GM23248 (cell line): ENCODE measurements around the gene MEGF6. TPM values are rescaled to one million over a fixed set of nuclear protein-coding genes. Genes with fewer than 3 reads are reported as not detected.
A peak's percentile ranks its signal among the peaks of the same experiment; 100 is the strongest.

Experiments used
- DNase-seq: peaks from one replicate; pipeline ENCODE4 v3.0.0-alpha.2; 2015
- H2AFZ ChIP-seq: fragments of 200-600 bp; sonication (generic); 2 replicates; pipeline ENCODE4 v1.6.1; 2016; ENCODE audit warnings: antibody characterized with exemption
- H3F3A ChIP-seq: fragments of 200-600 bp; sonication (generic); 2 replicates; pipeline ENCODE4 v1.6.1; 2016; ENCODE audit warnings: mild to moderate bottlenecking, antibody characterized with exemption, mixed run types; ENCODE audit not compliant: insufficient read depth
- H3K27ac ChIP-seq: fragments of 200-600 bp; sonication (generic); 2 replicates; pipeline ENCODE4 v1.5.1; 2016; ENCODE audit warnings: mild to moderate bottlenecking
- H3K27me3 ChIP-seq: fragments of 200-600 bp; sonication (generic); replicated peaks from 2 replicates; pipeline ENCODE4 v1.6.1; 2016; ENCODE audit warnings: mild to moderate bottlenecking; ENCODE audit not compliant: insufficient read depth
- H3K36me3 ChIP-seq: fragments of 200-600 bp; sonication (generic); 2 replicates; pipeline ENCODE4 v1.6.1; 2016; ENCODE audit warnings: low read depth, mild to moderate bottlenecking
- H3K4me1 ChIP-seq: fragments of 200-600 bp; sonication (generic); 2 replicates; pipeline ENCODE4 v1.6.1; 2016; ENCODE audit warnings: mild to moderate bottlenecking; ENCODE audit not compliant: insufficient read depth
- H3K4me2 ChIP-seq: fragments of 200-600 bp; sonication (generic); one replicate; pipeline ENCODE4 v1.6.1; 2016; ENCODE audit warnings: mild to moderate bottlenecking; ENCODE audit not compliant: unreplicated experiment
- H3K4me3 ChIP-seq: fragments of 200-600 bp; sonication (generic); 2 replicates; pipeline ENCODE4 v1.5.1; 2016; ENCODE audit warnings: mild to moderate bottlenecking
- H3K79me2 ChIP-seq: fragments of 200-600 bp; sonication (generic); 2 replicates; pipeline ENCODE4 v1.6.1; 2016; ENCODE audit warnings: mild to moderate bottlenecking; ENCODE audit not compliant: insufficient read depth
- H3K9ac ChIP-seq: fragments of 200-600 bp; sonication (generic); 2 replicates; pipeline ENCODE4 v1.6.1; 2016; ENCODE audit warnings: mild to moderate bottlenecking
- H3K9me2 ChIP-seq: fragments of 200-600 bp; sonication (generic); 2 replicates; pipeline ENCODE4 v1.6.1; 2016; ENCODE audit warnings: mixed run types, mild to moderate bottlenecking, moderate library complexity; ENCODE audit not compliant: insufficient read depth
- H3K9me3 ChIP-seq: fragments of 200-600 bp; sonication (generic); one replicate; pipeline ENCODE4 v1.6.1; 2017; ENCODE audit warnings: low read depth
- H4K20me1 ChIP-seq: fragments of 200-600 bp; sonication (generic); 2 replicates; pipeline ENCODE4 v1.6.0; 2016; ENCODE audit not compliant: insufficient read depth
- EZH2 ChIP-seq: fragments of 200-600 bp; sonication (generic); IDR thresholded peaks from 2 replicates; pipeline ENCODE4 v1.6.1; 2018; ENCODE audit warnings: antibody characterized with exemption, mild to moderate bottlenecking; ENCODE audit not compliant: insufficient read depth, poor library complexity, severe bottlenecking
- EZH2phosphoT487 ChIP-seq: fragments of 200-600 bp; sonication (generic); IDR thresholded peaks from 2 replicates; pipeline ENCODE4 v1.6.1; 2018; ENCODE audit warnings: antibody characterized with exemption, moderate library complexity, mild to moderate bottlenecking, low read depth; ENCODE audit not compliant: insufficient read depth
- WGBS, 2 experiments: methylation state at CpG; one replicate each; pipeline ENCODE4 v1.1.6; 2015 to 2017; ENCODE audit warnings: low lambda C conversion rate in 2 of 2, low coverage in 1 of 2; ENCODE audit errors: missing lambda C conversion rate in 2 of 2; 5-methylcytosine and 5-hydroxymethylcytosine counted together
- in situ Hi-C: fragments of 300-500 bp; cut with MboI; formaldehyde crosslinking; loops from 2 replicates; pipeline ENCODE4 v1.15.0; 2020
- polyA plus RNA-seq: library from polyadenylated mRNA; unstranded; fragments of >200 nt; fragmentation: Nextera tagmentation; extraction: Ambion mirVana; gene quantifications from 2 replicates; pipeline ENCODE4 v1.2.1, GENCODE V29; 2016
- total RNA-seq: library from RNA; depleted of rRNA; stranded (reverse); fragments of >200 nt; shearing (Covaris generic); gene quantifications from 2 replicates; pipeline ENCODE4 v1.2.3, GENCODE V29; 2014

MEGF6 gene
- total and polyA plus RNA-seq, 2 experiments from 2014 or later: 37.9 to 108 TPM

DNA sequence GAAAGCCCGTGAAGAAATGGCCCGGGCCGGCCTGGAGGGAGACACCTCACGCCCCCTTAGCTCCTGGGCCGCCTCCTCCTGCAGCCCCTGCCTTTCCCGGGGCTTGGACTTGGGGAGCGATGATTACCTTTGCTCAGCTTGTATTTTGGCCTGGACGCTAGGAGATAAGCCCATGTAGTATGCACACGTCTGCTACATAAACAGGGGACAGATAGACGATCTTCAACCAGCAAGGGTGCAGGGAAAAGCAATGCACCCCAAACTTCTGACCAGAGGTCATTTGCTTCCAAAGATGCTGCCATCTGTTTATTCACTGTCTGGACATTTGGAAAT lies 41.9 kb upstream of the MEGF6 start:
- Histone ChIP-seq H3K36me3 (no peaks in the 10 kb centered on the region), H3K4me1 (0 out of 2 replicates have a peak, but pooled peaks cover 4% of the 10 kb centered on the region), H2AFZ (no peak overlapping the region), H3K27me3 (peaks cover 71% of the 10 kb centered on the region), H3K27ac (no peak overlapping the region), H3K4me3 (no peak overlapping the region), H3K9ac (no peak overlapping the region), H3K79me2 (peaks cover 12% of the 10 kb centered on the region), H3K9me3 (no peaks in the 10 kb centered on the region), H3K9me2 (no peaks in the 10 kb centered on the region), H4K20me1 (no peaks in the 10 kb centered on the region), H3K4me2 (no peak overlapping the region), H3F3A (no peaks in the 10 kb centered on the region)
- DNase-seq: no peak
- TF ChIP-seq EZH2phosphoT487: 0 out of 2 replicates have a peak, but pooled peaks have one; percentile 19
- no peak for TF ChIP-seq EZH2
- 1 to 5% methylated on average over 10 of the region's 10 CpGs for WGBS, 2 experiments
- in situ Hi-C loops: no loop called here

DNA sequence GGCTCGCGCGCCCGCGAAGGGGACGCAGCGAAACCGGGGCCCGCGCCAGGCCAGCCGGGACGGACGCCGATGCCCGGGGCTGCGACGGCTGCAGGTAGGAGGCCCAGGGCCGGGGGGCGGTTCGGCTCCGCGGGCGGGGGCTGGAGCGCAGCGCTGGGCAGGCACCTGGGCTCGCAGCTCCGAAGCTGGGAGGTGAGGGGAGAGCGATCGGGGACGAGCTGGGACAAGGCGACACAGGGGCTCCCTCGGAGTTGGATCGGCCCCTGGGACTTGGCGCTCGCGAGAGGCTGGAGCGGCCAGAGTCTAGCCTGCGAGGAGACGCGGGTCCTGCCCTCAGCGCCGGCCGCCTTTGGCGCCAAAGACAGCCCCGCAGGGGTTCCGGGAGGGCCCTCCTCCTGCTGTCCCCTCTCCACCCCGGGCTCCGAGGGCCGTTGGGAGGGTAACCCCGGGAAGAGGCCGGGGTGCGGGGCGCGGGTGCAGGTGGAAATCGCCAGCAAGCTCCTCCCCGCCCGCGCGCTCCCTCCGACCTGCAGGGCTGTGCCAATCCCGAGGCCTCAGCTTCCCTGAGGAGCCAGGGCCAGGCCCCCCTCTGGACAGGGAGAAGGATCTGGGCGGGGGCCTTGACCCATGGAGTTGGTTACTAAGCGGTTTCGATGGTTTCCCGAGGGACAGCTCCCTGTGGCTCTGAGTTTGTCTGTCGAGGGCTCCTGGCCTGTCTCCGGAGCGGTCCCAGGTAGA lies 41.4 kb upstream of the MEGF6 start:
- 4 to 8% methylated on average over 33 to 52 of the region's 68 CpGs for WGBS, 2 experiments
- Histone ChIP-seq H2AFZ (no peak overlapping the region), H3K4me1 (0 out of 2 replicates have a peak, but pooled peaks cover 4% of the 10 kb centered on the region), H3K9me3 (no peaks in the 10 kb centered on the region), H3K4me3 (no peak overlapping the region), H3K27ac (no peak overlapping the region), H3K27me3 (peaks cover 69% of the 10 kb centered on the region), H3K9me2 (no peaks in the 10 kb centered on the region), H3K4me2 (no peak overlapping the region), H4K20me1 (no peaks in the 10 kb centered on the region), H3K9ac (no peak overlapping the region), H3F3A (no peaks in the 10 kb centered on the region), H3K79me2 (peaks cover 12% of the 10 kb centered on the region), H3K36me3 (no peaks in the 10 kb centered on the region)
- no peak for DNase-seq
- TF ChIP-seq EZH2phosphoT487 (no peak), EZH2 (peak; percentile 40)
- in situ Hi-C loops: no loop called here

DNA sequence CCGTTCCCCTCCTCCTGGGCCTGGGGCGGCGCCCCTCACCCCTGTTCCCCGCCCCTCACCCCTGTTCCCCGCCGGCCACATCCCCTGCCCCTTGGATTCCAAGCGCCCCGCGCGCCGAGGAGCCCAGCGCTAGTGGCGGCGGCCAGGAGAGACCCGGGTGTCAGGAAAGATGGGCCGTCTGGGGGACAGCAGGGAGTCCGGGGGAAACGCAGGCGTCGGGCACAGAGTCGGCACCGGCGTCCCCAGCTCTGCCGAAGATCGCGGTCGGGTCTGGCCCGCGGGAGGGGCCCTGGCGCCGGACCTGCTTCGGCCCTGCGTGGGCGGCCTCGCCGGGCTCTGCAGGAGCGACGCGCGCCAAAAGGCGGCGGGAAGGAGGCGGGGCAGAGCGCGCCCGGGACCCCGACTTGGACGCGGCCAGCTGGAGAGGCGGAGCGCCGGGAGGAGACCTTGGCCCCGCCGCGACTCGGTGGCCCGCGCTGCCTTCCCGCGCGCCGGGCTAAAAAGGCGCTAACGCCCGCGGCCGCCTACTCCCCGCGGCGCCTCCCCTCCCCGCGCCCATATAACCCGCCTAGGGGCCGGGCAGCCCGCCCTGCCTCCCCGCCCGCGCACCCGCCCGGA lies 40.7 kb upstream of the MEGF6 start, which contains the start of gene TP73:
TSS of gene TP73 (plus strand) at position 587 of the 618 bp plus-strand sequence. CDS start 29,850 bp downstream, outside the sequence.
- Histone ChIP-seq H3F3A (no peaks in the 10 kb centered on the region), H3K4me1 (0 out of 2 replicates have a peak, but pooled peaks cover 4% of the 10 kb centered on the region), H3K36me3 (0 out of 2 replicates have a peak, but pooled peaks cover under 1% of the 10 kb centered on the region), H3K9ac (no peak within 1 kb of the TSS), H3K4me2 (no peak within 1 kb of the TSS), H3K4me3 (no peak within 1 kb of the TSS), H4K20me1 (no peaks in the 10 kb centered on the region), H3K27ac (no peak within 1 kb of the TSS), H3K9me2 (no peaks in the 10 kb centered on the region), H3K79me2 (peaks cover 12% of the 10 kb centered on the region), H3K9me3 (no peaks in the 10 kb centered on the region), H3K27me3 (peaks cover 62% of the 10 kb centered on the region), H2AFZ (no peak within 1 kb of the TSS)
- DNase-seq: peak; percentile 25
- in situ Hi-C loops: no loop called here
- 3 to 4% methylated on average over 42 to 48 of the region's 80 CpGs for WGBS, 2 experiments
- TF ChIP-seq EZH2 (no peak), EZH2phosphoT487 (no peak)

DNA sequence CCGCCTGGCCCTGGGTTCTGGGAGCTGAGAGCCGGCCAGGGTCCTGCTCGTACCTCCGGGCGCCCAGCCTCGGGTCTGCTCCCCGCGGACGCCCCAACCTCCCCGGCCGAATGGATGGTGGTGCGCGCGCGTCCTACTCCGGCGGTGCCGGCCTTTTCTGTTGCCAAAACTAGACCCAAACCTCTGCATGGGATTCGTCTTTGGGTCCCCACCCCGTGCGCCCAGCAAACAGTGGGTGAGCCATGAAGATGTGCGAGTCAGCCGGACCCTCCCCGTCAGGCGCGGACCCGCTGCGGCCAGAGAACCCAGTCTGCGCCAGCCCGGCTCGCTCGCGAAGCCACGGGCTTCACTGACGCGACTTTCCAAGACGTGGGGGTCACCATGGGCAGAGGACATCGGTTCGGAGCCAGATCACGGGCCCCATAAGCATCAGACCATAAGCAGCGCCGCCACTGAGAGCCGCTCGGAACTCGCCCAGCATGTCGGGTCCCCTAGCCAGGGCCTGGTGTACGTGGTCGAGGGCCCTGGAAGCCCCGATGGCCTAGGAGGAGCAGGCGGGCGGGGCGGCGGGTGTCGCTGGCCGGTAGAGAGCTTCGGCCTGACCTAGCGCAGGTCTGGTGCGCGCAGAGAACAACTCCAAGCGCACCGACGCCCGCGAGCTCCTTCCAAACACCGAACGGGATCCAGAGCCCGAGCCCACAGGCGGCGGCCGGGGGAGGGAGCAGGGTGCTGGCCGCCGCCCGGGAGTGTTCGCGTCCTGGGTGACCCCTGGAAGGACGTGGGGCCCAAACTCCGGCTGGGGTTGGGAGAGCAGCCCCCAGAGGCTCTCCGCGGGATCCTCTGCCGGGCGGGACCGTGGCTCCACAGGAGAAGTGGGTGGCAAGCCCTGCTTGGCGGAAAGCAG lies 40.0 kb upstream of the MEGF6 start:
- DNase-seq: peak; percentile 25
- Histone ChIP-seq H3K9me3 (no peaks in the 10 kb centered on the region), H3K4me3 (no peak overlapping the region), H3K36me3 (0 out of 2 replicates have a peak, but pooled peaks cover 4% of the 10 kb centered on the region), H3K9ac (no peak overlapping the region), H3K4me2 (no peak overlapping the region), H3K4me1 (0 out of 2 replicates have a peak, but pooled peaks cover 4% of the 10 kb centered on the region), H3K79me2 (peaks cover 12% of the 10 kb centered on the region), H3F3A (no peaks in the 10 kb centered on the region), H3K27ac (no peak overlapping the region), H3K27me3 (peaks cover 54% of the 10 kb centered on the region), H4K20me1 (no peaks in the 10 kb centered on the region), H3K9me2 (no peaks in the 10 kb centered on the region), H2AFZ (no peak overlapping the region)
- in situ Hi-C loops: no loop called here
- WGBS, 2 experiments: 12 to 14% methylated on average over 67 to 83 of the region's 83 CpGs
- TF ChIP-seq EZH2phosphoT487 (peak; percentile 34), EZH2 (peak; percentile 85)
